Omental fat pad (tissue), 4 donors: ENCODE results near the gene SRGAP3. TPM values are rescaled to one million over a fixed set of nuclear protein-coding genes. Genes with fewer than 3 reads are reported as not detected.

ENCODE experiments used
- ATAC-seq: fragments of 150-250 bp; one replicate; pipeline ENCODE4 v1.9.1; 2016; ENCODE audit warnings: mild to moderate bottlenecking, moderate library complexity; ENCODE audit not compliant: low FRiP score
- DNase-seq: peaks from one replicate; pipeline ENCODE4 v3.0.0-alpha.2; 2019; ENCODE audit warnings: low spot score
- total RNA-seq, 4 donors: library from RNA; depleted of rRNA; stranded (reverse); fragments of >200 nt; gene quantifications; one replicate each; pipeline ENCODE4 v1.1.0, GENCODE V29; 2016
- TF ChIP-seq, protein P1 (sequence below), 3 donors: fragments of 450-650 bp; IDR thresholded peaks; one replicate each; pipeline ENCODE4 v1.5.1; 2016 to 2017; ENCODE audit warnings: antibody characterized with exemption in 3 of 3, mild to moderate bottlenecking in 3 of 3, moderate library complexity in 2 of 3

SRGAP3 gene
- total RNA-seq, 4 donors from 2014 or later: 3.0 to 5.3 (median 3.6) TPM

DNA sequence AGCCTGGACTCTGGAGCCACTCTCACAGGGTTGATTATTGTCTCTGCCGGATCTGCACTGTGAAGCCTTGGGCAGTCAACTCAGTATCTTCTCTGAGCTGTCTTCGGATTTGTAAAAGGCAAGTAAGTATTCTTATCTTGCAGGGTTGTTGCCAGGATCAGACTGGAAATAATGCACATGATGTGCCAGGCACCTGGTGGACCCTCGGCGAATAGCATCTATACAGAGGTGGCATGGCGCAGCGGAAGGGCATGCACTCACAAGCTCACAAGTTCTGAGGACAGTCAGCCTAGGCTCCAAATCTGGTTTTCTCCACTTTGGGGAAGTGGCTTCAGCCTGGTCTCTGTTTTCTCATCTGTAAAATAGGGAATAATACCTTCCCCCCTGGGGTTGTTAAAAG lies 113.9 kb downstream of the SRGAP3 start:
- ATAC-seq (no peak), DNase-seq (no peak)
- TF ChIP-seq, protein P1, sequence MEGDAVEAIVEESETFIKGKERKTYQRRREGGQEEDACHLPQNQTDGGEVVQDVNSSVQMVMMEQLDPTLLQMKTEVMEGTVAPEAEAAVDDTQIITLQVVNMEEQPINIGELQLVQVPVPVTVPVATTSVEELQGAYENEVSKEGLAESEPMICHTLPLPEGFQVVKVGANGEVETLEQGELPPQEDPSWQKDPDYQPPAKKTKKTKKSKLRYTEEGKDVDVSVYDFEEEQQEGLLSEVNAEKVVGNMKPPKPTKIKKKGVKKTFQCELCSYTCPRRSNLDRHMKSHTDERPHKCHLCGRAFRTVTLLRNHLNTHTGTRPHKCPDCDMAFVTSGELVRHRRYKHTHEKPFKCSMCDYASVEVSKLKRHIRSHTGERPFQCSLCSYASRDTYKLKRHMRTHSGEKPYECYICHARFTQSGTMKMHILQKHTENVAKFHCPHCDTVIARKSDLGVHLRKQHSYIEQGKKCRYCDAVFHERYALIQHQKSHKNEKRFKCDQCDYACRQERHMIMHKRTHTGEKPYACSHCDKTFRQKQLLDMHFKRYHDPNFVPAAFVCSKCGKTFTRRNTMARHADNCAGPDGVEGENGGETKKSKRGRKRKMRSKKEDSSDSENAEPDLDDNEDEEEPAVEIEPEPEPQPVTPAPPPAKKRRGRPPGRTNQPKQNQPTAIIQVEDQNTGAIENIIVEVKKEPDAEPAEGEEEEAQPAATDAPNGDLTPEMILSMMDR (IDR thresholded peaks at IDR 0.05): no peak

- ATAC-seq: no peak
- no peak for DNase-seq
- TF ChIP-seq, protein P1 (IDR thresholded peaks at IDR 0.05): no peak
These were observed 115.8 kb downstream of the SRGAP3 start for GRCh38 chr3:9133656-9134055.

GRCh38 chr3:9130345-9131305 lies 118.8 kb downstream of the SRGAP3 start:
- no peak for DNase-seq
- ATAC-seq: no peak
- TF ChIP-seq, protein P1 (IDR thresholded peaks at IDR 0.05): no peak

DNA sequence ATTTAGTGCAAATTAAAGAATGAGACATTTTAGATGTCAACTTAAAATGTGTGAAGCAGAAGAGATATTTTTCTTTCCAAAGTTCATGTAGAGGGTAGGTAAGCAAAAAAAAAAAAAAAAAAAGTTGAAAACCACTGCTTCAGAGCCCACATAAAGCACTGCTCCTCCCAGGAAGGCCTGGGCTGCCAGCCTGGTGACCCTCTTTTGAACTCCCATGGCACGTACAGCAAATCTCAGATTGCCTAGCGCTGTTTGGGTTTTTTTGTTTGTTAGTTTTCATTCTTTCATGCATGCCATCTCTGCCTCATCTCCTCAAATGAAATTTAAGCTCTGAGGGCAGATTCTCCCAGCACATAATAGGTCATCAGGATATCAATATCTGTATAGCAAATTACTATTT lies 120.1 kb downstream of the SRGAP3 start:
- DNase-seq (no peak), ATAC-seq (no peak)
- TF ChIP-seq, protein P1 (IDR thresholded peaks at IDR 0.05): no peak

GRCh38 chr3:9125278-9125951 lies 124.0 kb downstream of the SRGAP3 start:
- no peak for DNase-seq
- no peak for ATAC-seq
- TF ChIP-seq, protein P1 (IDR thresholded peaks at IDR 0.05): no peak

DNA sequence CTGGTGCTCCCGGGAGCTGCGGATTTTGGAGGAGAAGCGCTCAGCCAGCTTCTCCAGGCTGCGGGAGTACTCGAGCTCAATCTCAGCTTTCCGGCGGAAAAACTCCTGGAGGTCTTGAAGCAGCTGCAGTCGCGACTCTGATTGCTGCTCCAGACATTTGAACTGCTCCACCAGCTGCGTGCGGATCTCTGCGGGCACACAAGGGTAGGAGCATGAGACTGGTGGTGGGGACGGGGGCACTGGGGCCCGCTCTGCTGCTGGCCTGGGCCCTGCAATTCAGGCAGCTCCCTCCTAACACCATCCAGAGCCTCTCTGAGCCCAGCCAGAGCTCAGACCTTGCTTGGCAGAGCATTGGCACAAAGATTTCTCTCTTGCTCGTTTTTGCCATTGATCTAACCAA lies 124.7 kb downstream of the SRGAP3 start:
- no peak for DNase-seq
- ATAC-seq: no peak
- TF ChIP-seq, protein P1 (IDR thresholded peaks at IDR 0.05): no peak
